Stimulated activated CD8-positive, alpha-beta memory T cell treated with anti-CD3 and anti-CD28 coated beads, Interleukin-7, amount 100 ng/mL, for 4 hours (primary cell): Measurements from ENCODE around the gene FN3KRP.

Experiments used
- DNase-seq, 2 donors: peaks; one replicate each; pipeline ENCODE4 v3.0.0-alpha.2; 2020; ENCODE audit warnings: low read depth in 2 of 2

Gene FN3KRP

DNA sequence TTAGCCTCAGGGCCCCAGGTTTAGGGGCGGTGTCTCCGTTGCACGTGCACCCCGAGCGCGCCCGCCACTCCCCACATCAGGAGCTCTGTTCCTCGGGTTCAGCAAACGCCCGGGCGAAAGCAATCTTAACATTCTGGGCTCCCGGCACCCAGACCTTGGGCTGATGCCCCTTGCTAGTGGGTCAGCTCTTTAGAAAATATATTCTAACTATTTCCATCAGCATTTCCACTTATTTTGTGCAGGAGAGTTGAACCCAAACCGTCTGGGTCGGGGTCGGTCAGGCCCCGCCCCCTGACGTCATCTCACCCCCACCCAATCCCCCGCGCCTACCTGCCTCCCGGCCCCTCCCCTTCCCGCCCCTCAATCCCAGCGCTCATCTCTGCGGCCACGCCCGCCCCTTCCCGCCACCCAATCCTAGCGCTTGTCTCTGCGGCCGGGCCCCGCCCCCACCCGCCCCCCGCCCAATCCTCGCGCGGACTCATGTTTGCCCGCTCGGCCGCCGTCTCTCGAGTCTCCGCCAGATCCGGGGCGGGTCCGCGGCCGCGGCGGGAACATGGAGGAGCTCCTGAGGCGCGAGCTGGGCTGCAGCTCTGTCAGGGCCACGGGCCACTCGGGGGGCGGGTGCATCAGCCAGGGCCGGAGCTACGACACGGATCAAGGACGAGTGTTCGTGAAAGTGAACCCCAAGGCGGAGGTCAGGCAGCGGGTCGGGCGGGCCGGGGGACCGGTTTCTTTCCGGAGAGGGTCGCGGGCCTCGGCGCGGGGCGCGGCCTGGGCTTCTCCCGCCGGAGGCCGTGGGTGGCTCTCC is at the start of gene FN3KRP:
Gene FN3KRP, plus strand, starts transcription at position 504 of the 808 bp plus-strand sequence. Its CDS starts 50 bp downstream, at position 554.
- peak; percentile 84 to 87 for DNase-seq

DNA sequence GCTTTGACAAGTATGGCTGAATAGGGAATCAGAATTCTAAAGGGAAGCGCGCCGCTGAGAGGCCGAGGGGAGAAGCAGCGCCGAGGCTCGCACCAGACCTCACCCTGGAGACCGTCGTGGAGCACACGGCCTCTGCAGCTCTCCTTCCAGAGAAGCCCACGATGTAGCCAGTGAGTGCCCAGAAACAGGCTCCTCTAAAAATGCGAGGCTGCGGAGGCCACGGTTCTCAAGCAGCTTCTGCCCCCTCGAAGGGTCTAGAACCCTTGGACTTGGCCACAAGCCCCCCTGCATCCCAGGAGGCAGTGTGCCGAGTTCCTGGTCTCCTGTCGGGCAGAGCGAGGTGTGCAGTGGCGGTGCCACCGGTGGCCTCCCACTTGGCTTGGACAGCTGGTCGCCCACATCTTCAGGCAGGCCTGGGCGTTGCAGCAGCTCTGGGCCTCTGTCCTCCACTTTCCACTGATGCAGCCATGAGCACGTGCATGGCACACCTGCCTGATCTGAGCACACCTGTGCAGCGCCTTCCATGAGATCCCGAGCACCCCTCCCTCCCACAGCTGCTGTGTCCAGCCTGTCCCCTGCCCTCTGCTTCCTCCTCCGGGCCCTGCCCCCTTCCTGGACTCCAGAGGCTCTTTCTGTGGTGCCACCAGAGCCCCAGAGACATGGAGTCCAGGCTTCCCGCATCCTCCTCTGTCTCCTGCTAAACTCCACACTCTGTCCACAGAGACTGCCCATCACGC is 49.4 kb upstream of the FN3KRP start:
- DNase-seq = no peak

GRCh38 chr17:82667668-82668000 is 48.9 kb upstream of the FN3KRP start:
- no peak for DNase-seq

- DNase-seq = no peak
Observed at GRCh38 chr17:82668024-82668630, 48.4 kb upstream of the FN3KRP start.

DNA sequence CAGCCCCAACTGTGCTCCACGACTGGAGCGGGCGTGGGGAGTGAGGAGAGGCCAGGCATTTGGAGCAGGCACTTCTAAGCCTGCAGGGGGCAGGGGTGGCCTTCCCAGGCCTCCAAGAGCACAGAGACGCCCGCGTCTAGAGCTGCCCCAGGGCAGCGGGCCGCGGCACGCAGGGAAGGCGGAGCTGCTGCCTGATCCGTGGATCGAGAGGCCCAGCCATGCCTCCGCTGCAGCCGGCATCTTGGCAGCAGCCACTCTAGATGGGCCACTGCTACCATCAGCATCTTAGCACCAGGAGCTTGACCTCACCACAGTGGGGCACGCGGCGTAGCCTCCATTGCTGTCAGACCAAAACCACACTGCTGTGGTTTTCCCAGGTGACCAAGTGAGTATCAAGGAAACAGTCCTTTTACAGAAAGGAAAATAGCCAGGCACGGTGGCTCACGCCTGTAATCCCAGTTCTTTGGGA is 47.8 kb upstream of the FN3KRP start:
- no peak for DNase-seq

DNA sequence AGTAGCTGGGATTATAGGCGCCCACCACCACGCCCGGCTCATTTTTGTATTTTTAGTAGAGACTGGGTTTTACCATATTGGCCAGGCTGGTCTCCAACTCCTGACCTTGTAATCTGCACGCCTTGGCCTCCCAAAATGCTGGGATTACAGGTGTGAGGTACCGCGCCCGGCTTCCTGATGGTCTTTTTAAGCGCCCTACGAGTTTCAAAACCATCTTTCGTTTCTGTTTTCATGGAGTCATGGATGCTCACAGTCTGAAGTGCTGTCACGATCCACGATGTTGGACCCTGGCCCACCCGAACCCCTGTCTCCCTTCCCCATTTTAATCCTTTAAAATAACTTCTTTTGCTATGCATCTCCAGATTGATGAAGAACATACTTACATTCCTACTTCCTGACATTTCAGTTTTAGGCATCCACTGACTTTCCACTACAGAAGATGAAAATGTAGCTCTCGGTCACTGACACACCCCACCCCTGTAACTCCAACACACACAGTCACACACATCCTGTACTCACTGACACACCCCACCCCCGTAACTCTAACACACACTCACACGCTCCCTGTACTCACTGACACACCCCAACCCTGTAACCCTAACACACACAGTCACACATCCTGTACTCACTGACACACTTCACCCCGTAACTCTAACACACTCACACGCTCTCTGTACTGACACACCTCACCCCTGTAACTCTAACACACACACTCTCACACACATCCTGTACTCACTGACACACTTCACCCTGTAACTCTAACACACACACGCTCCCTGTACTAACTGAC is 45.6 kb upstream of the FN3KRP start:
- DNase-seq = no peak

DNA sequence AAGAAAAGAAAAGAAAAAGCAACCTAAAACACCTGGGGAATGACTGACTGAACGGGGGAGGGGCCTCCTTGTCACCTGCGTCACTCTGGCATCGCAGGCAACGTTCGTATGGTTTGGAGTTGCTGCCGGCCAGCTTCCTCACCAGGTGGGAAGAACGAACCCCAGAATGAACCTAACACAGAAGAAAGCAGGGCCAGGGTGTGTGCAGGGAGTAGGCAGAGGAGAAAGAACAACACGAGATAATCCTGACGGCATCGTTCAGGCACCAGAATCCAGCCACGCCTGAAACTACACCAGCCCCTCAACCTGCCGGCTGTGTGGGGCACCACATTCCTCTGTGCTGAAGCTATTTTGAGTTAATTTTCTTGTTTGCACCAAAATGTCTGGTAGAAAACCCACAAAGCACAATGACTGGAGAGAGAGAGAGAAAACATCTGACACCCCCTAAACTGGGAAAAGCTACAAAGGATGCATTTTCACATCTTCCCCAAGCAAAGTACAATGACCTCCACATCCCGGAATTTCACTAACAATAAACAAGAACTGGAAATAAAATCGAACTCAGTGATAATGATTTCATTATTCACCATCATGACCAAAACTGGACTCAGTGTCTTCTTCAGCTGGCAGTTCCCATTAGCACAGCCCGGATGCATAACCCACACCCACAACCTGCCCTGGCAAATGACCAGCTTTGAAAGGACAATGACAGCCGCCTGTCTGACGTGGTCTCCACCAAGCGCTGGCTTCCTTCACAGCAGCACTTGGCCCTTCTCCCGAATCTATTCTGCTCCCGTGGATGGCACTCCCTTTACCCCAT is 41.6 kb upstream of the FN3KRP start:
- DNase-seq = no peak

DNA sequence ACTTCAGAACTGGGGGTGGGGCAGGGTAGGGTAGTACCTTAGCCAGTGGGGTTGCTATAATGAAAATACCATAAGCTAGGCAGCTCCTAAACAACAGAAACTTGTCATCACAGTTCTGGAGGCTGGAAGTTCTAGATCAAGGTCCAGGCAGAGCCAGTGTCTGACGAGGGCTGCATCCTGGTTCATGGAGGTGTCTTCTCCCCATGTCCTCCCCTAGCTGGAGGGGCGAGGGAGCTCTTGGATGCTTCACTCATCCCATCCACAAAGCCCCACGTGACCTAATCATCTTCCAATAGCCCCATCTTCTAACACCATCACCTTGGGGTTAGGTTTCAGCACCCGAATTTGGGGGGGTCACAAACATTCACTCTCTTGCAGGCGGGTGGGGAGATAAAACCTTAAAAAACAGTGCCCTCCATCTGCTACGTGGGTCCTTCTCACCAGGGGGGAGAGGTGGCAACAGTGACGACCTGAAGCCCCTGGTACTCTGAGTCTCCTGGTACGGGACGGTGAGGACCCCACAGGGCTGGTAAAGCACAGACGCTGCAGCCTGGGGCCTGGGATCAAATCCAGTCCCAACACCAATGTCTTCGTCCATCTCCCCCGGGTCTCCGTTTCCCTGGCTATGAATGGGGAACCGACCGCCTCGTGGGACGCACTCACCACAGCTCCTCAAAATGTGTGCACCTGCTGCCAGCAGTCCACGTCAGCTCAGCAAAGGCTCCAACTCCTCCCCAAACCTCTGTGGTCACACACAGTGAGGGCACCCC is 40.8 kb upstream of the FN3KRP start:
- no peak for DNase-seq

- DNase-seq = no peak
Observed at GRCh38 chr17:82677353-82677925, 39.1 kb upstream of the FN3KRP start.

DNA sequence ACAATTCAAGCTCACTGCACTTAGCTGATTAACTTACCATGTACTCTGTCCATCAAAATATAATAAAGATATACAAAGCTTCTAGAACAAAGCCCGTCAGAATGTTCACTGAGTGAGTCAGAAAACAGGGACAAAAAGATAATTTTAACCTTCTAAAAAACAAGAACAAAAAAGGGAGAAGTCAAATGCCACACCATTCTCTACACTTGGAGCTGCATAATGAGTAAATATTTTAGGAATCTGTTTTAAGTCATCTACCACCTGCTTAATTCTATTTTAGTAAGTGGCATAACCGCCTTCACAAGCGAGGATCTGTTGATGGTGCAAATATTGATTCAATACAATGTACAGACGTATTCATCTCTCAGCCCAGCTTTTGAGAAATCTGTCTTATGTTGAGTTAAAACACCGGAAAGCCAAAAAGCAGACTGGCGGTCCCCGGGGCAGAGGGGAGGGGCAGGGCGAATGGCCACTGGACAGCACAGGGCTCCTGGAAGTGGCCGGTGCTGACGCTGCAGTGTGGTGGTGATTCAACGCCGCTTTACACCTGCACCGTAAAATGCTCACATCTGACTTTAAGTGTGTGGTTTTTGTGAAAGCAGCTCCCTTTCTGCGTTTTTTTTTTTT is 38.1 kb upstream of the FN3KRP start:
- DNase-seq = no peak

- DNase-seq = no peak
Observed at GRCh38 chr17:82679586-82680465, 36.7 kb upstream of the FN3KRP start.

- DNase-seq = no peak
Observed at GRCh38 chr17:82681547-82681946, 35.0 kb upstream of the FN3KRP start.

- DNase-seq = no peak
Observed at GRCh38 chr17:82683534-82683933, 33.0 kb upstream of the FN3KRP start.

GRCh38 chr17:82684228-82684841 is 32.2 kb upstream of the FN3KRP start:
- DNase-seq = no peak

DNA sequence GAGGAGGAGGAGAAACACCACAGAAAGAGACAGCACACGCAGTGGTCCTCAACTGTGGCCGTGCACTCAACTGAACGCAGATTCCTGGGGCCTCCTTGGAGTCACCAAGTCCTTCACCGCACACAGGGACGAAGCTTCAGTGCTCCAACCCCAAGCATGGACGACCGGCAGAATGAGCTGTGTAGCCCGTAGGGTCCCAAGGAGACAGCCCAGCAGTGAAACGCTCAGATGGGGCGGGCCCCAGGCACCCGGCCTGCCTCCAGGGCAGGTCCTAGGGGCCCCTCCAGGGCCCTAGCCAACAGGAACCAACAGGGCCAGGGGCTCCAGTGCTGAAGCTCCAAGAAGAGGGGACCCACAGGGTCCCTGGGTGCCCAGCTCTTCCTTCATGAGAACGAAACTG is 31.2 kb upstream of the FN3KRP start:
- DNase-seq = no peak

GRCh38 chr17:82686366-82687324 is 29.9 kb upstream of the FN3KRP start:
- DNase-seq = no peak

DNA sequence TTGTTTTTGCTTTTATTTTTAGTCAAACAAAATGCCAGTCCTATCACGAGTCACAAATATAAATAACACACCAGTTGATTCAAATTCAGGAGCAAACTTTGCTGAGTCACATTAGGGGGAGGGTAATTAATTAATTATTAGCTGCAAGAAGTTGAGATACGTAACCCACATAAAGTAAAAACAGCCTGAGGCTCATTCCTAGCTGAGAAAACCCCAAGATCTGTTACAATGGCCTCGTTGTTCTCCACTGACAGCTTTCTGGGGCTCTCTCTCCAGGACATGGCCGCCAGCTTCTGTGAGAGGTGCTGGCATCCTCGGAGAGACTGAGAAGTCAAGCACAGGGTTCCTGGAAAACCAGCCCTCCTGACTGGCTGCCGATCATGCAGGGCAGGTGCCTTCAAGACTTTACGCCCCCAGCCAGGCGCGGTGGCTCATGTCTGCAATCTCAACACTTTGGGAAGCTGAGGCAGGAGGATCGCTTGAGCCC is 29.1 kb upstream of the FN3KRP start:
- no peak for DNase-seq
